Activated CD8-positive, alpha-beta T cell treated with anti-CD3 and anti-CD28 coated beads for 36 hours (primary cell): Measurements from ENCODE around the gene C10orf53. TPM values are rescaled to one million over a fixed set of nuclear protein-coding genes. Genes with fewer than 3 reads are reported as not detected.

ENCODE experiments used
- ATAC-seq: fragments of 200-7000 bp; cut with Tn5 transposase; one replicate; pipeline ENCODE4 v1.10.0; 2021; ENCODE audit warnings: mild to moderate bottlenecking, moderate library complexity
- CTCF ChIA-PET: fragments of 350-600 bp; sonication (Branson Sonifier 250); formaldehyde crosslinking; loops from one replicate; lab custom pipeline; 2021; ENCODE audit warnings: antibody characterized with exemption; lab: Charles Lee
- POLR2A ChIA-PET: fragments of 350-600 bp; sonication (Branson Sonifier 250); formaldehyde crosslinking; loops from one replicate; lab custom pipeline; 2021; ENCODE audit warnings: antibody characterized with exemption; lab: Charles Lee
- DNase-seq: peaks from one replicate; pipeline ENCODE4 v3.0.0-alpha.2; 2020
- H3K27ac Mint-ChIP-seq: one replicate; pipeline ENCODE4 v1.8.0; 2021; ENCODE audit warnings: mild to moderate bottlenecking, mixed read lengths
- H3K27me3 Mint-ChIP-seq: one replicate; pipeline ENCODE4 v1.8.0; 2021; ENCODE audit warnings: mixed read lengths
- H3K36me3 Mint-ChIP-seq: one replicate; pipeline ENCODE4 v1.8.0; 2021; ENCODE audit warnings: low read depth, mixed read lengths
- H3K4me1 Mint-ChIP-seq: one replicate; pipeline ENCODE4 v1.8.0; 2021; ENCODE audit warnings: low read depth, mixed read lengths
- H3K4me3 Mint-ChIP-seq: one replicate; pipeline ENCODE4 v1.8.0; 2021; ENCODE audit warnings: mild to moderate bottlenecking, moderate library complexity, mixed read lengths
- H3K9me3 Mint-ChIP-seq: one replicate; pipeline ENCODE4 v1.8.0; 2021; ENCODE audit warnings: mixed read lengths
- CTCF ChIP-seq: fragments of 200-600 bp; IDR thresholded peaks from one replicate; pipeline ENCODE4 v1.8.0; 2022; ENCODE audit warnings: antibody characterized with exemption, mild to moderate bottlenecking
- intact Hi-C: fragments of 100-400 bp; cut with micrococcal nuclease; formaldehyde crosslinking; loops from one replicate; pipeline ENCODE4 v1.10.0; 2022
- total RNA-seq, 2 experiments: library from RNA; stranded (reverse); gene quantifications; one replicate each; pipeline ENCODE4 v1.2.3, GENCODE V29; 2021

The C10orf53 gene
- total RNA-seq, 2 experiments from 2014 or later = not detected

GRCh38 chr10:49634069-49634660 is 45.3 kb upstream of the C10orf53 start:
- Mint-ChIP-seq H3K4me3 (no peak overlapping the region), H3K27me3 (peaks cover 5% of the 10 kb centered on the region), H3K9me3 (no peaks in the 10 kb centered on the region), H3K27ac (no peak overlapping the region), H3K4me1 (no peaks in the 10 kb centered on the region), H3K36me3 (no peaks in the 10 kb centered on the region)
- TF ChIP-seq CTCF = no peak
- ChIA-PET POLR2A (no interaction called here), CTCF (interaction anchor here (1.1 kb wide), 1 partner anchor 23 kb away, joined by 3 read pairs; no protein-coding TSS in a partner anchor)
- intact Hi-C loops = no loop called here
- DNase-seq (no peak), ATAC-seq (no peak)

GRCh38 chr10:49642311-49642710 is 37.1 kb upstream of the C10orf53 start:
- DNase-seq (no peak), ATAC-seq (no peak)
- TF ChIP-seq CTCF = no peak
- Mint-ChIP-seq H3K4me1 (no peaks in the 10 kb centered on the region), H3K4me3 (no peak overlapping the region), H3K9me3 (no peaks in the 10 kb centered on the region), H3K36me3 (no peaks in the 10 kb centered on the region), H3K27me3 (peaks cover 13% of the 10 kb centered on the region), H3K27ac (no peak overlapping the region)
- CTCF ChIA-PET = interaction anchor here (0.9 kb wide), 1 partner anchor 47 kb away, joined by 3 read pairs; no protein-coding TSS in a partner anchor
- POLR2A ChIA-PET = no interaction called here
- intact Hi-C loops = no loop called here

GRCh38 chr10:49643241-49644034 is 36.0 kb upstream of the C10orf53 start:
- no peak for DNase-seq
- H3K27ac Mint-ChIP-seq = no peak overlapping the region
- ATAC-seq = no peak
- H3K9me3 Mint-ChIP-seq = no peaks in the 10 kb centered on the region
- H3K27me3 Mint-ChIP-seq = peaks cover 8% of the 10 kb centered on the region
- H3K4me3 Mint-ChIP-seq = no peak overlapping the region
- intact Hi-C loops = no loop called here
- H3K36me3 Mint-ChIP-seq = no peaks in the 10 kb centered on the region
- H3K4me1 Mint-ChIP-seq = peaks cover 3% of the 10 kb centered on the region
- POLR2A ChIA-PET = no interaction called here
- no peak for TF ChIP-seq CTCF
- CTCF ChIA-PET = no interaction called here

GRCh38 chr10:49644035-49644646 is 35.3 kb upstream of the C10orf53 start:
- Mint-ChIP-seq H3K4me3 (no peak overlapping the region), H3K27me3 (peaks cover 8% of the 10 kb centered on the region), H3K4me1 (peaks cover 9% of the 10 kb centered on the region), H3K27ac (no peak overlapping the region), H3K36me3 (no peaks in the 10 kb centered on the region), H3K9me3 (no peaks in the 10 kb centered on the region)
- DNase-seq (no peak), ATAC-seq (no peak)
- CTCF ChIA-PET = no interaction called here
- intact Hi-C loops = no loop called here
- POLR2A ChIA-PET = no interaction called here
- no peak for TF ChIP-seq CTCF
